Measurements from ENCODE around the gene FYCO1.

- no peak for TF ChIP-seq CTCF (IDR thresholded peaks at IDR 0.05; ENCODE audit: low read depth, low read length)
- no peak for TF ChIP-seq EZH2phosphoT487 (IDR thresholded peaks at IDR 0.05; ENCODE audit: low read depth)
Measured at GRCh38 chr3:45950686-45951600, 44.7 kb downstream of the FYCO1 start.
